ENCODE data around the gene ACVRL1. TPM values are rescaled to one million over a fixed set of nuclear protein-coding genes. Genes with fewer than 3 reads are reported as not detected.
"Not testable (repeated sequence)": the region's sequence is repeated elsewhere in the genome, so short reads cannot be mapped to it uniquely, and the experiment has no call there.

The ACVRL1 gene
- total RNA-seq, 1 donor from 2014 or later: 82.7 TPM

GRCh38 chr12:51874486-51874885 lies 32.8 kb upstream of the ACVRL1 start:
- no peak for DNase-seq

DNA sequence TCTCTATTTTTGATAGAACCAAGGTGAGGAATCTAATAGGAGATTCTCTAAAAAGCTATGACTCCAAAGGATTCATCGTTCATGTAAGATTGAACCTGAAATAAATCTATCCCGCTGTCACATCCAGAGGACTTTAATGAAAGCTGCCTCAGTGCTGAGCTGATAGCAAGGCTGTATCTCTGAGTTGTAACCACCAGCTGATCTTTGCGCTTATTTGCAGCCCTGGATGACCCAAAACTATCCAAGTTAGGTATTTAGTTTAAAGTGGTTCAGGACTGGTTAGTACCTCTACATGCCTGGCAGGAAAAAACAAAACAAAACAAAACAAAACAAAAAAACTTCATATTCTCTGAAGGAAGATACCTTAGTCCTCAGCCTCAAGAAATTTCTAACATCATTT lies 28.2 kb upstream of the ACVRL1 start:
- no peak for DNase-seq

DNA sequence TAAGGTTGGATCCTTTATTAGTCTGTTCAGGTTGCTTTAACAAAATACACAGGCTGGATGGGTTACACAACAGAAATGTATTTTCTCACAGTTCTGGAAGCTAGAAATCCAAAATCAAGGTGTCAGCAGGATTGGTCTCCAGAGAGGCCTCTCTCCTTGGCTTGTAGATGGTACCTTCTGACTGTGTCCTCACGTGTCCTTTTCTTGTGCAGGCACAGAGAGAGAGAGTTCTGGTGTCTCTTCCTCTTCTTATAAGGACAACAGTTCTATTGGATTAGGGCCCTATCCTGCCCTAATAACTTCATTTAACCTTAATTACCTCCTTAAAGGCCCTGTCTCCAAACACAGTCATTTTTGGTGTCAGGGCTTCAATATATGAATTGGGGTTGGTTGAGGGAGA lies 24.0 kb upstream of the ACVRL1 start:
- DNase-seq: no peak

- no peak for DNase-seq
Observed at GRCh38 chr12:51883998-51884675, 23.2 kb upstream of the ACVRL1 start.

- DNase-seq: no peak
Observed at GRCh38 chr12:51884676-51885229, 22.6 kb upstream of the ACVRL1 start.

DNA sequence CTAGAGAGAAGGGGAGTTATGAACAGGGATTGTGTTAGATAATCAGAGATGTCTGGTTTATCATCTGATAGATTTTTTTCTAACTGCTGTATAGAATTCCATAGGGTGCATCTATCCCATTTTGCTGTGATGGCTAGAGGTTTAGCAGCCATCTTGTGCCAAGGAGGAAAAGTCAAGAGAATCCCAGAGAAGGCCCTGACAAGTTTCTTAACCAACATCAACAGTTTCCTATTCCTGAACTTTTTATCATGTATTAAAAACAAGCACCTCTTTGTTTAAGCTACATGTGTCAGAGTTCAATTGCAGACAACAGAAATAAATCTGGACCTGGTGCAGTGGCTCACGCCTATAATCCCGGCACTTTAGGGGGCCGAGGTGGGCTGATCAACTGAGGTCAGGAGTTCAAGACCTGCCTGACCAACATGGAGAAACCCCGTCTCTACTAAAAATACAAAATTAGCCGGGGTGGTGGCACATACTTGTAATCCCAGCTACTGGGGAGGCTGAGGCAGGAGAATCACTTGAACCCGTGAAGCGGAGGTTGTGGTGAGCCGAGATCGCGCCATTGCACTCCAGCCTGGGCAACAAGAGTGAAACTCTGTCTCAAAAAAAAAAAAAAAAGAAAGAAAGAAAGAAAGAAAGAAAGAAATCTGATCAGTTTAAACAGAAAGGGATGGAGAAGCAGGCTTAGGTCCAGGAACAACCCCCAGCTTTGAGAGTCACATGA lies 21.8 kb upstream of the ACVRL1 start:
- DNase-seq: not testable (repeated sequence)

DNA sequence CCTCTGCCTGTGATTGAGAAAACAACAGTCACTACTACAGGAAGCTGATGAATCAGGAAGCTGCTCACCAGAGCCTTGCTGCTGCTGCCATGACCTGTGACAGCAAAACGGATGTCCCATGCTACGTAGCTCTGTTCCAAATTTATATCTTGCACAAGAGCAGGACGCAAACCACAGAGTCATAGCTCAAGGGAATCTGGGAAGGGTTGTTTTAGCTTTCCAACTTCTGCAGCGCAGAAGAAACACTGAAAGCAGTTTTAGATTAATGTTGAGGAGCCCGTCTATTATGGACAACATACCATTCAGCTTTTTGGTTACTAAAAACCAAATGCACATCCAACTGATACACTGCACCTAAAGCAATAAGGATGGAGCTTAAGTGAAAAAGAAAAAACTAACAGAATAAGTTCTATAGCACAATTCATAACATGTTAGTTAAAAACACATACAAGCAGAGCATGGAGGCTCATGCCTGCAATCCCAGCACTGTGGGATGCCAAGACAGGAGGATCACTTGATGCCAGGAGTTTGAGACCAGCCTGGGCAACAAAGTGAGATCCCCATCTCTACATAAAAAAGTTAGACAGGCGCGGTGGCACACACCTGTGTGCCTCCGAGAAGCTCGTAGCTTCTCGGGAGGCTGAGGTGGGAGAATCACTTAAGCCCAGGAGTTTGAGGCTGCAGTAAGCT lies 21.1 kb upstream of the ACVRL1 start:
- peak; percentile 76 for DNase-seq

DNA sequence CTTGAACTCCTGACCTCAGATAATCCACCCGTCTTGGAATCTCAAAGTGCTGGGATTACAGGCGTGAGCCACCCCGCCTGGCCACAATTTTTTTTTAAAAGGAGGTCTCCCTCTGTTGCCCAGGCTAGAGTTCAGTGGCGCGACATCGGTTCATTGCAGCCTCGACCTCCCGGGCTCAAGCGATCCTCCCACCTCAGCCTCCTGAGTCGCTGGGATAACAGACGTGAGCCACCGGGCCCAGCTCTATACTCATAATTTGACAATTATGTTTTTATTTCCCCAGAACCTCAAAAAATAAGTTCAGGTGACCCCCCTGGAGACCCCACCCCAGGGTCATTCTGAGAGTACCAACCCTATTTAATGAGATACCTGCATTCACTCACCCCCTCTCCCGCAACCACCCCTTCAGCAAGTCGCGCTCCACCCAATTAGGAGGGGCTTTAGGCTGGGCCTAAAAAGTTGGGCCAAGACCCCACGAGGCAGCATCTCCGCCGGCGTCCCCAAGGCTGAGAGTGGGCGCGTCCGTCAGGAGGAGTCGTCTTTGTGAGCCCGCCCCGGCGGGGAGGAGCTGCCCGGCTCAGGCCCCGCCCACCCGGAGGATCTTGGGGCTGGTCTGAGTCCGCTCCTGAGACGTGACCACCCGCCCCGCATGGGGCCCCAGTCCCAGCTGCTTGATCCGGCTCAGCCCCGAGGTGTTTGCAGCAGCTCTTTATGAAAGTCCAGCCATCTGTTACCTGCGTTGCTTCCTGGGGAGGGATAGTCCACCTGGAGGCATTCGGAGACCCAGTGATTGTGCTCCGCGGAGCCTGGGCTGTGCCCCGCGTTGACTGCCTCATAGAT lies 19.6 kb upstream of the ACVRL1 start, which contains the start of gene ANKRD33:
Gene ANKRD33 (plus strand): TSS at position 628 of the 840 bp plus-strand sequence. CDS start 84 bp downstream, at position 712.
- peak; percentile 53 for DNase-seq

GRCh38 chr12:51888316-51889215 lies 18.7 kb upstream of the ACVRL1 start:
- DNase-seq: no peak

- DNase-seq: peak; percentile 66
Observed at GRCh38 chr12:51889216-51890132, 17.8 kb upstream of the ACVRL1 start.

- no peak for DNase-seq
Observed at GRCh38 chr12:51890133-51890464, 17.2 kb upstream of the ACVRL1 start.

- DNase-seq: no peak
Observed at GRCh38 chr12:51890511-51891171, 16.7 kb upstream of the ACVRL1 start.

- DNase-seq: no peak
Observed at GRCh38 chr12:51891843-51892242, 15.5 kb upstream of the ACVRL1 start.

DNA sequence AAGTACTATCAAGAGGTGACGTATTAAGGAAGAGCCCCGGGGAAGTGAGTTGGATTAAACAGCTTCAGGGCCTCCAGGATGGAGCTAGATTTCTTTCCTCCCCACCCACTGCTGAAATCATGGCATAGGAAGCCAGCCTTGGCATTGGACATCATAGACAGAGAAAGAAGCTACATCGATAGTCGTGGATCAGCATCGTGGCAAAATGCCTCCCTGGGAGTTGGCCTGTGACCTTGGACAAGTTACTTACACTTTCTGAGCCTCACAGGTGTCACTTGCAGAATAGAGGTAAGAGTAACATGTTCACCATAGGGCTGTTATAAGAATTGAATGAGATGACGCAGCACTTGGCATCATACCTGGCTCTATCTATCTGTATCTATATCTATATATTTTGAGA lies 13.5 kb upstream of the ACVRL1 start:
- DNase-seq: no peak

- no peak for DNase-seq
Observed at GRCh38 chr12:51895378-51896135, 11.7 kb upstream of the ACVRL1 start.

DNA sequence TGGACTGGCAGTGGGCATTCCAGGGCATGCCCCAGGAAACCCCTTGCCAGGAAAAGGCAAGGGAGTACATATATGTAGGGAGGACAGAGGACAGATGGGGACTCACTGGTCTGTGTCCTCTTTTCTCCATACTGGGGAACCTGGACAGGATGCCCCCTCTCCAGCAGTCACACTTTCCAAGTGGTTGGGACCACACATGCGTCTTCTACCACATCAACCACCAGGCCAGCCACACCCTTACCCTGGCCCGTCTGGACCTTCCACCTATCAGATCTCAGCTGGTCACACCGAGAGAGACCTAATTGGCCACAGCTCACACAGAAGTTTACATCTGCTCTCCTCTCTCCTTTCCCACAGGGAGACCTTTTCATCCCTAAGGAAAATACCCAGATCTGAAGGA lies 11.1 kb upstream of the ACVRL1 start:
- DNase-seq: no peak

- DNase-seq: no peak
Observed at GRCh38 chr12:51897181-51897580, 10.1 kb upstream of the ACVRL1 start.

GRCh38 chr12:51898506-51898905 lies 8.8 kb upstream of the ACVRL1 start:
- no peak for DNase-seq

DNA sequence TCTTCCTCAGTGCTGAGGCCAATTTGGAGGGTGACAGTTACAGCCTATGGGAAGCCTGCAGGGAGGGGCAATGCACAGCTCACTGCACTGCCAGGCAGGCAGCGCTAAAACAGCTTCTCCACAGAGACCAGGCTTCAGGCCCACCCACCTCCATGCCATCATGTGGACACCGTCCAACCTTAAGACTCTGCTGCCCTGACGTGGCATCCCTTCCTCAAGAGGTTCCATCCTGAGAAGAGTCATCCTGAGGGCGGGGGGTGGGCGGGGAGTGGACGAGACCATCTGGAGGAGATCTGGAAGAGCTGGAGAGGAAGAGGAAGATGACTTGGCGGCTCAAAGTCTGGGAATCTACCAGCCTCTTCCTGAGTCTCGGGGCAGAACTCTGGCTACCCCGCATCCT lies 8.4 kb upstream of the ACVRL1 start:
- no peak for DNase-seq

Measured in tongue (tissue), 2 donors.